WERI-Rb-1 (cell line): Measurements from ENCODE around the gene VPS35.

ENCODE experiments used
- DNase-seq: peaks from one replicate; pipeline ENCODE4 v3.0.0-alpha.2; 2020
- H3K27ac ChIP-seq: fragments of 250-450 bp; sonication (Bioruptor Pico); 2 replicates; pipeline ENCODE4 v1.5.1; 2020; ENCODE audit warnings: mild to moderate bottlenecking, moderate library complexity
- H3K27me3 ChIP-seq: fragments of 250-450 bp; sonication (Bioruptor Pico); 2 replicates; pipeline ENCODE4 v1.5.1; 2021; ENCODE audit warnings: mild to moderate bottlenecking, low read depth, moderate library complexity; ENCODE audit not compliant: insufficient read depth, severe bottlenecking
- H3K36me3 ChIP-seq: fragments of 250-450 bp; sonication (Bioruptor Pico); 2 replicates; pipeline ENCODE4 v1.5.1; 2020; ENCODE audit warnings: mild to moderate bottlenecking, moderate library complexity
- H3K4me3 ChIP-seq: 2 replicates; pipeline ENCODE4 v1.5.1; 2011; ENCODE audit warnings: low read depth, mild to moderate bottlenecking, control low read depth, low read length
- H3K9me3 ChIP-seq: fragments of 250-450 bp; sonication (Bioruptor Pico); 2 replicates; pipeline ENCODE4 v1.5.1; 2021; ENCODE audit warnings: mild to moderate bottlenecking, moderate library complexity; ENCODE audit not compliant: severe bottlenecking
- TF ChIP-seq, protein P1 (sequence below): IDR thresholded peaks from 2 replicates; pipeline ENCODE4 v1.5.1; 2011; ENCODE audit warnings: low read depth, mild to moderate bottlenecking, control low read depth, inconsistent platforms, low read length

VPS35 gene

DNA sequence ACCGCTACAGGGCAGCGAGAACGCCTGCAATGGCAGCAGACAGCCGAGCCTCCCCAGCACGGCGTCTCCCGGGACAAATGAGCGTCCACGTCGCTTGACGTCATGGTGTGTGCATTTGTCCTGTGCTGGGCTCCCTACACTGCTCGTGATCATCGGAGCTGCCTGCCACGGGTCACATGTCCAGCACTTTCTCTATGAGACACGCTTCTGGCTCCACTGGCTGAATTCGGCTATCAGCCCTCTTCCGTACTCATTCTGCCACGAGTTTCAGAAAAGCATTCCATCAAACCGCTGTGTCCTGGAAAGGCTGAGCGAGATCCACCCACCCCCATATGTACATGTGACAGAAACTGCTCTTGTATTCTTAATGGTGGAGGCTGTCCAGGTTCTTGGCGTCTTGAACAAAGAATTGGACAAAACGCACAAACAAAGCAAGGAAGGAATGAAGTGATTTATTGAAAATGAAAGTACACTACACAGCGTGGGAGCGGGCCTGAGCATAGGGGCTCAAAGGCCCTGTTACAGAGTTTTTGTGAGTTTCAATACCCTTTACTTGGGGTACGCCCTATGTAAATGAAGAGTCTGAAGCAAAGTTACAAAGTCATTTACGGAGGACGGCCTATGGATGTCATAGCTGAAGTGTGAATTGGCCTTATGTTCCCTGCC, 39.3 kb downstream of the VPS35 start:
- TF ChIP-seq, protein P1, sequence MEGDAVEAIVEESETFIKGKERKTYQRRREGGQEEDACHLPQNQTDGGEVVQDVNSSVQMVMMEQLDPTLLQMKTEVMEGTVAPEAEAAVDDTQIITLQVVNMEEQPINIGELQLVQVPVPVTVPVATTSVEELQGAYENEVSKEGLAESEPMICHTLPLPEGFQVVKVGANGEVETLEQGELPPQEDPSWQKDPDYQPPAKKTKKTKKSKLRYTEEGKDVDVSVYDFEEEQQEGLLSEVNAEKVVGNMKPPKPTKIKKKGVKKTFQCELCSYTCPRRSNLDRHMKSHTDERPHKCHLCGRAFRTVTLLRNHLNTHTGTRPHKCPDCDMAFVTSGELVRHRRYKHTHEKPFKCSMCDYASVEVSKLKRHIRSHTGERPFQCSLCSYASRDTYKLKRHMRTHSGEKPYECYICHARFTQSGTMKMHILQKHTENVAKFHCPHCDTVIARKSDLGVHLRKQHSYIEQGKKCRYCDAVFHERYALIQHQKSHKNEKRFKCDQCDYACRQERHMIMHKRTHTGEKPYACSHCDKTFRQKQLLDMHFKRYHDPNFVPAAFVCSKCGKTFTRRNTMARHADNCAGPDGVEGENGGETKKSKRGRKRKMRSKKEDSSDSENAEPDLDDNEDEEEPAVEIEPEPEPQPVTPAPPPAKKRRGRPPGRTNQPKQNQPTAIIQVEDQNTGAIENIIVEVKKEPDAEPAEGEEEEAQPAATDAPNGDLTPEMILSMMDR, result no peak

GRCh38 chr16:46648656-46649055, 40.3 kb downstream of the VPS35 start:
- DNase-seq, result no peak
- Histone ChIP-seq H3K4me3 (no peak overlapping the region), H3K27ac (no peak overlapping the region), H3K36me3 (no peaks in the 10 kb centered on the region), H3K9me3 (no peaks in the 10 kb centered on the region), H3K27me3 (no peaks in the 10 kb centered on the region)
- TF ChIP-seq, protein P1, result peak; percentile 17; the same call in 1 of the 2 replicates

More for the DNA sequence above, 39.3 kb downstream of the VPS35 start:
- Histone ChIP-seq H3K27me3 (no peaks in the 10 kb centered on the region), H3K27ac (no peak overlapping the region), H3K36me3 (no peaks in the 10 kb centered on the region), H3K4me3 (no peak overlapping the region), H3K9me3 (no peaks in the 10 kb centered on the region)
- DNase-seq, result no peak

- TF ChIP-seq, protein P1, result no peak
- H3K27me3 ChIP-seq, result no peaks in the 10 kb centered on the region
- DNase-seq, result no peak
- H3K4me3 ChIP-seq, result no peak overlapping the region
- no peak overlapping the region for H3K27ac ChIP-seq
- H3K9me3 ChIP-seq, result no peaks in the 10 kb centered on the region
- no peaks in the 10 kb centered on the region for H3K36me3 ChIP-seq
Observed at GRCh38 chr16:46638947-46639925, 49.7 kb downstream of the VPS35 start.

GRCh38 chr16:46632778-46633733, 55.9 kb downstream of the VPS35 start:
- TF ChIP-seq, protein P1, result no peak
- Histone ChIP-seq H3K9me3 (no peaks in the 10 kb centered on the region), H3K36me3 (no peaks in the 10 kb centered on the region), H3K27me3 (no peaks in the 10 kb centered on the region), H3K27ac (no peak overlapping the region), H3K4me3 (no peak overlapping the region)
- no peak for DNase-seq

- H3K27me3 ChIP-seq, result no peaks in the 10 kb centered on the region
- H3K4me3 ChIP-seq, result no peak overlapping the region
- H3K27ac ChIP-seq, result no peak overlapping the region
- TF ChIP-seq, protein P1, result peak; percentile 32; the same call in 1 of the 2 replicates
- H3K36me3 ChIP-seq, result no peaks in the 10 kb centered on the region
- no peaks in the 10 kb centered on the region for H3K9me3 ChIP-seq
- DNase-seq, result no peak
Observed at GRCh38 chr16:46629331-46630219, 59.4 kb downstream of the VPS35 start.
